HepG2 (cell line): Measurements from ENCODE around the gene DEDD2. TPM values are rescaled to one million over a fixed set of nuclear protein-coding genes. Genes with fewer than 3 reads are reported as not detected.

ENCODE experiments used
- CHD2 ChIP-seq: IDR thresholded peaks from 2 replicates; pipeline ENCODE4 v1.6.1; 2011; ENCODE audit warnings: low read depth, low read length, improper control_type of control experiment
- NR2F2 ChIP-seq: IDR thresholded peaks from 2 replicates; pipeline ENCODE4 v1.6.1; 2012; ENCODE audit warnings: low read depth, inconsistent platforms, borderline replicate concordance
- SKIL ChIP-seq: sonication (generic); formaldehyde crosslinking; IDR thresholded peaks from 2 replicates; pipeline ENCODE4 v1.8.0; 2022; ENCODE audit warnings: missing genetic modification reagents, mild to moderate bottlenecking, moderate library complexity, borderline replicate concordance
- SP5 ChIP-seq: IDR thresholded peaks from 2 replicates; pipeline ENCODE4 v1.6.1; 2016; ENCODE audit warnings: low read depth, borderline replicate concordance
- SYNCRIP ChIP-seq: fragments of 200-400 bp; formaldehyde crosslinking; IDR thresholded peaks from 2 replicates; pipeline ENCODE4 v1.6.1; 2018; ENCODE audit warnings: mild to moderate bottlenecking, low read depth, low read length; ENCODE audit not compliant: insufficient read depth
- TBP ChIP-seq: sonication (generic); formaldehyde crosslinking; IDR thresholded peaks from 2 replicates; pipeline ENCODE4 v1.5.0; 2020; ENCODE audit warnings: missing genetic modification reagents
- ZBTB7A ChIP-seq: sonication (generic); formaldehyde crosslinking; IDR thresholded peaks from 2 replicates; pipeline ENCODE4 v1.8.0; 2022; ENCODE audit warnings: mild to moderate bottlenecking, missing genetic modification reagents
- ZNF503 ChIP-seq: sonication (generic); formaldehyde crosslinking; IDR thresholded peaks from 2 replicates; pipeline ENCODE4 v1.4.0; 2020; ENCODE audit warnings: missing genetic modification reagents
- ZNF883 ChIP-seq: sonication (generic); formaldehyde crosslinking; IDR thresholded peaks from 2 replicates; pipeline ENCODE4 v1.5.1; 2020; ENCODE audit warnings: mild to moderate bottlenecking, missing genetic modification reagents; ENCODE audit errors: not compliant biosample characterization
- polyA plus RNA-seq, 8 experiments: library from polyadenylated mRNA; depleted of rRNA in 3 of 8; stranded (reverse) in 7 of 8; unstranded in 1 of 8; fragments of >200 nt; fragmentation: Illumina TruSeq in 4 of 8; extraction: Trizol in 4 of 8; gene quantifications; 2 replicates each; pipeline versions ENCODE4 v1.2.1 to v1.2.3, GENCODE V29; 2011 to 2016; ENCODE audit warnings: low read depth in 4 of 8, missing spikeins in 1 of 8, mixed read lengths in 1 of 8; ENCODE audit not compliant: insufficient read depth in 1 of 8
- total RNA-seq, 5 experiments: library from RNA; depleted of rRNA; stranded (reverse); fragments of >200 nt; fragmentation: Illumina TruSeq; extraction: Trizol; gene quantifications; 2 replicates each; pipeline ENCODE4 v1.2.3, GENCODE V29; 2016; ENCODE audit warnings: low read depth in 1 of 5
- TF ChIP-seq, protein P1 (sequence below): sonication (generic); formaldehyde crosslinking; IDR thresholded peaks from 2 replicates; pipeline ENCODE4 v1.5.0; 2020; ENCODE audit warnings: mild to moderate bottlenecking, missing genetic modification reagents
- TF ChIP-seq, protein P2 (sequence below): IDR thresholded peaks from 2 replicates; pipeline ENCODE4 v1.6.1; 2012; ENCODE audit warnings: inconsistent platforms
- TF ChIP-seq, protein P3 (sequence below): sonication (generic); formaldehyde crosslinking; IDR thresholded peaks from one replicate; pipeline ENCODE4 v1.5.1; 2020; ENCODE audit warnings: mild to moderate bottlenecking, missing genetic modification reagents; ENCODE audit errors: not compliant biosample characterization

DEDD2 gene
- total and polyA plus RNA-seq, 2 of the 13 experiments (the other 11 are each of a cell fraction or from before 2014, with no cell fraction given) = 19.2 to 24.7 TPM

- TF ChIP-seq, protein P1, sequence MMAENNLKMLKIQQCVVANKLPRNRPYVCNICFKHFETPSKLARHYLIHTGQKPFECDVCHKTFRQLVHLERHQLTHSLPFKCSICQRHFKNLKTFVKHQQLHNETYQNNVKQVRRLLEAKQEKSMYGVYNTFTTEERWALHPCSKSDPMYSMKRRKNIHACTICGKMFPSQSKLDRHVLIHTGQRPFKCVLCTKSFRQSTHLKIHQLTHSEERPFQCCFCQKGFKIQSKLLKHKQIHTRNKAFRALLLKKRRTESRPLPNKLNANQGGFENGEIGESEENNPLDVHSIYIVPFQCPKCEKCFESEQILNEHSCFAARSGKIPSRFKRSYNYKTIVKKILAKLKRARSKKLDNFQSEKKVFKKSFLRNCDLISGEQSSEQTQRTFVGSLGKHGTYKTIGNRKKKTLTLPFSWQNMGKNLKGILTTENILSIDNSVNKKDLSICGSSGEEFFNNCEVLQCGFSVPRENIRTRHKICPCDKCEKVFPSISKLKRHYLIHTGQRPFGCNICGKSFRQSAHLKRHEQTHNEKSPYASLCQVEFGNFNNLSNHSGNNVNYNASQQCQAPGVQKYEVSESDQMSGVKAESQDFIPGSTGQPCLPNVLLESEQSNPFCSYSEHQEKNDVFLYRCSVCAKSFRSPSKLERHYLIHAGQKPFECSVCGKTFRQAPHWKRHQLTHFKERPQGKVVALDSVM (CRISPR knock-in tag) = peak; percentile 55; the same call in 1 of the 2 replicates
- TF ChIP-seq TBP (CRISPR knock-in tag) = no peak
- TF ChIP-seq, protein P2, sequence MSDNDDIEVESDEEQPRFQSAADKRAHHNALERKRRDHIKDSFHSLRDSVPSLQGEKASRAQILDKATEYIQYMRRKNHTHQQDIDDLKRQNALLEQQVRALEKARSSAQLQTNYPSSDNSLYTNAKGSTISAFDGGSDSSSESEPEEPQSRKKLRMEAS = peak; percentile 32; the same call in 1 of the 2 replicates
- peak; percentile 81 for TF ChIP-seq ZBTB7A (CRISPR knock-in tag)
- TF ChIP-seq, protein P3, sequence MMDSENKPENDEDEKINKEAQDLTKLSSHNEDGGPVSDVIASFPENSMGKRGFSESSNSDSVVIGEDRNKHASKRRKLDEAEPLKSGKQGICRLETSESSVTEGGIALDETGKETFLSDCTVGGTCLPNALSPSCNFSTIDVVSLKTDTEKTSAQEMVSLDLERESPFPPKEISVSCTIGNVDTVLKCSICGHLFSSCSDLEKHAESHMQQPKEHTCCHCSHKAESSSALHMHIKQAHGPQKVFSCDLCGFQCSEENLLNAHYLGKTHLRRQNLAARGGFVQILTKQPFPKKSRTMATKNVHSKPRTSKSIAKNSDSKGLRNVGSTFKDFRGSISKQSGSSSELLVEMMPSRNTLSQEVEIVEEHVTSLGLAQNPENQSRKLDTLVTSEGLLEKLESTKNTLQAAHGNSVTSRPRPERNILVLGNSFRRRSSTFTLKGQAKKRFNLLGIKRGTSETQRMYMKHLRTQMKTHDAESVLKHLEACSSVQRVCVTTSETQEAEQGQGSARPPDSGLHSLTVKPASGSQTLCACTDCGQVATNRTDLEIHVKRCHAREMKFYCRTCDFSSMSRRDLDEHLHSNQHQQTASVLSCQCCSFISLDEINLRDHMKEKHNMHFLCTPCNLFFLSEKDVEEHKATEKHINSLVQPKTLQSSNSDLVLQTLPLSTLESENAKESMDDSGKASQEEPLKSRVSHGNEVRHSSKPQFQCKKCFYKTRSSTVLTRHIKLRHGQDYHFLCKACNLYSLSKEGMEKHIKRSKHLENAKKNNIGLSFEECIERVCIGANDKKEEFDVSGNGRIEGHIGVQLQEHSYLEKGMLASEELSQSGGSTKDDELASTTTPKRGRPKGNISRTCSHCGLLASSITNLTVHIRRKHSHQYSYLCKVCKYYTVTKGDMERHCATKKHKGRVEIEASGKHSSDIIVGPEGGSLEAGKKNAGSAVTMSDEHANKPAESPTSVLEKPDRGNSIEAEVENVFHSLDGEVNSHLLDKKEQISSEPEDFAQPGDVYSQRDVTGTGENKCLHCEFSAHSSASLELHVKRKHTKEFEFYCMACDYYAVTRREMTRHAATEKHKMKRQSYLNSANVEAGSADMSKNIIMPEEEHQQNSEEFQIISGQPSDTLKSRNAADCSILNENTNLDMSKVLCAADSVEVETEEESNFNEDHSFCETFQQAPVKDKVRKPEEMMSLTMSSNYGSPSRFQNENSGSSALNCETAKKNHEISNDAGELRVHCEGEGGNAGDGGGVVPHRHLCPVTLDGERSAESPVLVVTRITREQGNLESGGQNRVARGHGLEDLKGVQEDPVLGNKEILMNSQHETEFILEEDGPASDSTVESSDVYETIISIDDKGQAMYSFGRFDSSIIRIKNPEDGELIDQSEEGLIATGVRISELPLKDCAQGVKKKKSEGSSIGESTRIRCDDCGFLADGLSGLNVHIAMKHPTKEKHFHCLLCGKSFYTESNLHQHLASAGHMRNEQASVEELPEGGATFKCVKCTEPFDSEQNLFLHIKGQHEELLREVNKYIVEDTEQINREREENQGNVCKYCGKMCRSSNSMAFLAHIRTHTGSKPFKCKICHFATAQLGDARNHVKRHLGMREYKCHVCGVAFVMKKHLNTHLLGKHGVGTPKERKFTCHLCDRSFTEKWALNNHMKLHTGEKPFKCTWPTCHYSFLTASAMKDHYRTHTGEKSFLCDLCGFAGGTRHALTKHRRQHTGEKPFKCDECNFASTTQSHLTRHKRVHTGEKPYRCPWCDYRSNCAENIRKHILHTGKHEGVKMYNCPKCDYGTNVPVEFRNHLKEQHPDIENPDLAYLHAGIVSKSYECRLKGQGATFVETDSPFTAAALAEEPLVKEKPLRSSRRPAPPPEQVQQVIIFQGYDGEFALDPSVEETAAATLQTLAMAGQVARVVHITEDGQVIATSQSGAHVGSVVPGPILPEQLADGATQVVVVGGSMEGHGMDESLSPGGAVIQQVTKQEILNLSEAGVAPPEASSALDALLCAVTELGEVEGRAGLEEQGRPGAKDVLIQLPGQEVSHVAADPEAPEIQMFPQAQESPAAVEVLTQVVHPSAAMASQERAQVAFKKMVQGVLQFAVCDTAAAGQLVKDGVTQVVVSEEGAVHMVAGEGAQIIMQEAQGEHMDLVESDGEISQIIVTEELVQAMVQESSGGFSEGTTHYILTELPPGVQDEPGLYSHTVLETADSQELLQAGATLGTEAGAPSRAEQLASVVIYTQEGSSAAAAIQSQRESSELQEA (CRISPR knock-in tag) = no peak
- TF ChIP-seq NR2F2 = 0 out of 2 replicates have a peak, but pooled peaks have one; percentile 2
- TF ChIP-seq ZNF503 (CRISPR knock-in tag) = peak; percentile 10; the same call in 1 of the 2 replicates
- no peak for TF ChIP-seq SYNCRIP
- peak; percentile 10; the same call in 1 of the 2 replicates for TF ChIP-seq CHD2
- peak; percentile 52; the same call in 1 of the 2 replicates for TF ChIP-seq SKIL (CRISPR knock-in tag)
- no peak for TF ChIP-seq ZNF883 (CRISPR knock-in tag)
- peak; percentile 49 for TF ChIP-seq SP5
Measured at GRCh38 chr19:42253245-42254088, 36.0 kb upstream of the DEDD2 start (continued).
